Activated CD4-positive, alpha-beta T cell treated with anti-CD3 and anti-CD28 coated beads, Interleukin-2, amount 50 U/mL, for 48 hours (primary cell): ENCODE results near the gene DLAT.
A peak's percentile ranks its signal among the peaks of the same experiment; 100 is the strongest.
"Not testable (repeated sequence)": the region's sequence is repeated elsewhere in the genome, so short reads cannot be mapped to it uniquely, and the experiment has no call there.

Experiments used
- DNase-seq, 2 experiments: peaks; one replicate each; pipeline ENCODE4 v3.0.0-alpha.2; 2020

DLAT gene

GRCh38 chr11:112051768-112052167, 26.6 kb downstream of the DLAT start:
- DNase-seq = no peak

GRCh38 chr11:112057170-112057569, 32.0 kb downstream of the DLAT start:
- DNase-seq = no peak

DNA sequence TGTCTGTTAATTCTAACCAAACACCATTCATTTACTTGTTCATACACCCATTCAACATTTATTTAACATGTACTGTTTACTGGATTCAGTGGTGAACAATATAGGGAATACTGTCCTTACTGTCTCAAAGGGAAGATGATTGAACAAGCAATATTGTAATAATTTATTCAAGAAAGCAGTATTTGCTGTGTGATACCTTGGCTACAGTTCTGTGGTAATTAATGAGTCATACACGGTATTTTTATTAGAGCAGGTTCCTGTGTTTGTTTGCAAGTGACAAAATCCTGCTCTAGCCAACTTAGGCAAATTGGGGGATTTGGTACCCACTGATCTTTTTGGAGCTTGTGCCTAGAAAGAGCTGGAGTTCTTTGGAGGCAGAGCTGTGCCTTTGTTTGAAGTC, 32.9 kb downstream of the DLAT start:
- DNase-seq = no peak

- no peak for DNase-seq
These were observed 37.7 kb downstream of the DLAT start for GRCh38 chr11:112062923-112063322.

- DNase-seq = peak; percentile 72 to 82
These were observed 49.0 kb downstream of the DLAT start, which contains the start of the genes NKAPD1 and PIH1D2 for GRCh38 chr11:112073941-112074811. NKAPD1 (plus strand) TSS chr11:112074299; CDS start chr11:112075575, 1,276 bp downstream. PIH1D2 (minus strand) TSS chr11:112074017; CDS start chr11:112073174, 843 bp downstream.

DNA sequence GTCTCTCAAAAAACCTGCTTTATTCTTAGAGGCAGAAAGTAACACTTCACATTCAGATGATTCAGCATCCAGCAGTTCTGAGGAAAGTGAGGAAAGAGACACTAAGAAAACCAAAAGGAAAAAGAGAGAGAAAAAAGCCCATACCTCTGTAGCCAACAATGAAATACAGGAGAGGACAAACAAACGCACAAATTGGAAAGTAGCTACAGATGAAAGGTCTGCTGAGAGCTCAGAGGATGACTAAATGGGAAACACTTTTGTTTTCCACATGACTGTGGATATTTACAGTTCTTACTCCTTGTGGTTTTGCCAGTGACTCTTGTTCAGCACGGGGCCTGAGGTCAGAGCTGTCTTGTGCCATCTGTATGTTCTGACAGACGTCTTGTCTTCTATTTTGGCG, 57.5 kb downstream of the DLAT start:
- peak; percentile 26 to 46 for DNase-seq

GRCh38 chr11:112085822-112086421, 60.7 kb downstream of the DLAT start:
- peak; percentile 44 to 57 for DNase-seq

GRCh38 chr11:112086422-112087191, 61.4 kb downstream of the DLAT start, which contains the start of the genes SDHD and TIMM8B:
SDHD (plus strand) TSS chr11:112086873; CDS start chr11:112086908, 35 bp downstream.
TIMM8B (minus strand) TSS chr11:112086756; CDS start chr11:112086723, 33 bp downstream.
- DNase-seq = peak; percentile 92 to 95

DNA sequence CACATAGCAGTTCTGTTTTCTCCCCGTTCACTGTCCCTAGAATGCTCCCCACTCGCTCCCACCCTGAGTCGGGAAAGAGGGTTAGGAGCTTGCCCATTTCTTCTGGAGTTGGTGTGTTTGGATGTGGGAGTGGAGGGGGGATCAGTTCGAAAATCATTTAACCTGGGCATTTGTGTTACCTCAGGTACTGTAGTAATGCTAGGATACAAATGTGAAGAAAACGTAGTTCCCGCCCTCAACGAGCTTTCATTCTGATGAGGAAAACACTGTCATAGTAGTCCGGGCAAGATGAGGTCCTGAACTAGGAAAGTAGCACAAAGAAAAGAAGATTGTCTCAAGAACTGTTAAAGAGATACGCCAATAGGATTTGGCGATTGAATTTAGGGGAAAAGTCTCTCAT, 62.0 kb downstream of the DLAT start:
- no peak for DNase-seq

DNA sequence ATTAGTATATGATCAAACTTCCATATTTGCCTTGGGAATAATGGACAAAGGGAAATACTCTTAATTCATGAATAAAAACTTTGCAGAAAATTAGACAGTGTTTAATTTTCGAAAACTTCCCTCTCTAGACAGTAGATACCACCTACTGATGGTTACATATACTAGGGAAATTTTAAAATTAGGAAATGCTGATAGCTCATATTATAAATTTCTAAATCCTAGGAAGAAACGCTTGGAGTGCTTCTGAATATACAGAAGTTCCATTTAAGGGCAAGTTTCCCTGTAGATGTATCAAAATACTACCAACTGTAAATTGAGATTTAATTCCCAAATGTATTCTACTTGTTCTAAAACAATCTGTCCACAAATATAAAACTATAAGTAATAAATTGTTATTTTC, 70.1 kb downstream of the DLAT start:
- DNase-seq = not testable (repeated sequence)

GRCh38 chr11:112096194-112096593, 71.0 kb downstream of the DLAT start:
- no peak for DNase-seq

- no peak for DNase-seq
These were observed 72.7 kb downstream of the DLAT start for GRCh38 chr11:112097734-112098528.

DNA sequence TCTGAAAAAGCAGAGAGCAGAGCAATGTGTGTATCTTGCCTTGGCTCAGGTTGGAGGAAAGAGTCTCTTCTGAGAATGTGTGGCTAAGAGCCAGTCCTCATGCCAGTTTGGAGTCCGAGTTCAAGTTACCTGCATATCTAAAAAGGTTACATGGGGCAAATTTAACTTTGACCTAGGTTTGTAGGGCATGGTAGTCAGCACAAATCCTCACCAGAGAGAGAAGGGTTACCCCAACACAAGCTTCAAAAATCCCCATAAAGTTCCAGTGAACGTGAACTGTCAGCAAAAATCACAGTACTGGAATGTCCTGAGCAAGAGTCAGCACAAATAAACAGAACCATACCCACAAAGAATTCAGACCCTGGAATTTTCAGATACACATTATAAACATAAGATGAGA, 75.3 kb downstream of the DLAT start:
- no peak for DNase-seq

DNA sequence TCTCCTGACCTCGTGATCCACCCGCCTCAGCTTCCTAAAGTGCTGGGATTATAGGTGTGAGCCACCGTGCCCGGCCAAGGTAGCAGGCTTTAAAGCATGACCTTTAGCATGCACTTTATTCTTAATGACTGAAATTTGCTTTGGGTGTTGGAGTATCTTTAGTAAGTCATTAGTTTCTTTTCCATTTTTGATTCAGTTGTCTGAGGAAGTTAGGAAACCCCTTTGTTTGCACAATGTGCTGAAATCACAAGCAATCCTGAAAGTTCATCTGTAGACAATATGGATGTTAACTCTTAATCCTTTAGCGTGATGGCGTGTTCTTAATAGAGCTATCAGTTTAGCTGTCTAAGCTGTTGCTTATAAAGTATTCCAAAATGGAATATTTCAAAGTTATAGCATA, 78.2 kb downstream of the DLAT start:
- DNase-seq = no peak

- DNase-seq = no peak
These were observed 80.9 kb downstream of the DLAT start for GRCh38 chr11:112106070-112106469.
